Activated CD4-positive, alpha-beta T cell treated with anti-CD3 and anti-CD28 coated beads, Interleukin-10, Interleukin-2, amounts not matched to agents 100 ng/mL and 50 ng/mL, durations not matched to agents 16 hours and 8 hours (primary cell): ENCODE data around the gene KLLN.
"Not testable (repeated sequence)": the region's sequence is repeated elsewhere in the genome, so short reads cannot be mapped to it uniquely, and the experiment has no call there.

Experiments used
- DNase-seq: peaks from one replicate; pipeline ENCODE4 v3.0.0-alpha.2; 2020

KLLN gene, protein sequence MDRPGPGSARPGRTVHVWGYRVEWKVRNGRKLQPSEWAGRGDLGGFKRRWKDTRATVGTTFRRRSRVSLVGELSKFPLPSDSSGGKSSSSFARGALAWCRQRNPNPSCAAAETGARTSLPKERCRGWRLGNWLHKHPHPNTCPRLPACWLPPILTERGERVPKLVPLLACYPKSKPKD

DNA sequence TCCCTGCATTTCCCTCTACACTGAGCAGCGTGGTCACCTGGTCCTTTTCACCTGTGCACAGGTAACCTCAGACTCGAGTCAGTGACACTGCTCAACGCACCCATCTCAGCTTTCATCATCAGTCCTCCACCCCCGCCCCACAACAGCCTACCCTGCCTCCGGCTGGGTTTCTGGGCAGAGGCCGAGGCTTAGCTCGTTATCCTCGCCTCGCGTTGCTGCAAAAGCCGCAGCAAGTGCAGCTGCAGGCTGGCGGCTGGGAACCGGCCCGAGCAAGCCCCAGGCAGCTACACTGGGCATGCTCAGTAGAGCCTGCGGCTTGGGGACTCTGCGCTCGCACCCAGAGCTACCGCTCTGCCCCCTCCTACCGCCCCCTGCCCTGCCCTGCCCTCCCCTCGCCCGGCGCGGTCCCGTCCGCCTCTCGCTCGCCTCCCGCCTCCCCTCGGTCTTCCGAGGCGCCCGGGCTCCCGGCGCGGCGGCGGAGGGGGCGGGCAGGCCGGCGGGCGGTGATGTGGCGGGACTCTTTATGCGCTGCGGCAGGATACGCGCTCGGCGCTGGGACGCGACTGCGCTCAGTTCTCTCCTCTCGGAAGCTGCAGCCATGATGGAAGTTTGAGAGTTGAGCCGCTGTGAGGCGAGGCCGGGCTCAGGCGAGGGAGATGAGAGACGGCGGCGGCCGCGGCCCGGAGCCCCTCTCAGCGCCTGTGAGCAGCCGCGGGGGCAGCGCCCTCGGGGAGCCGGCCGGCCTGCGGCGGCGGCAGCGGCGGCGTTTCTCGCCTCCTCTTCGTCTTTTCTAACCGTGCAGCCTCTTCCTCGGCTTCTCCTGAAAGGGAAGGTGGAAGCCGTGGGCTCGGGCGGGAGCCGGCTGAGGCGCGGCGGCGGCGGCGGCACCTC, at the start of gene KLLN, which contains the start of gene PTEN:
Gene KLLN (minus strand): TSS at position 481 of the 891 bp plus-strand sequence. CDS start 1,046 bp downstream, outside the sequence.
Gene PTEN (plus strand): TSS at position 573 of the 891 bp plus-strand sequence. CDS start 845 bp downstream, outside the sequence.
- peak; percentile 88 for DNase-seq

DNA sequence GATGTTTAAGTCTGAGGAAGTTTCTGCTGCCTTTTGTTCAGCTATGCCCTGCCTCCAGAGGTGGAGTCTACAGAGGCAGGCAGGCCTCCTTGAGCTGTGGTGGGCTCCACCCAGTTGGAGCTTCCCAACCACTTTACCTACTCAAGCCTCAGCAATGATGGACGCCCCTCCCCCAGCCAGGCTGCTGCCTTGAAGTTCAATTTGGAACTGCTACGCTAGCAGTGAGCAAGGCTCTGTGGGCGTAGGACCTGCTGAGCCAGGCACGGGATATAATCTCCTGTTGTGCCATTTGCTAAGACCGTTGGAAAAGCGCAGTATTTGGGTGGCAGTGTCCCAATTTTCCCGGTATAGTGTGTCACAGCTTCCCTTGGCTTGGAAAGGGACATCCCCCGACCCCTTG, 40.1 kb upstream of the KLLN start:
- DNase-seq = not testable (repeated sequence)

DNA sequence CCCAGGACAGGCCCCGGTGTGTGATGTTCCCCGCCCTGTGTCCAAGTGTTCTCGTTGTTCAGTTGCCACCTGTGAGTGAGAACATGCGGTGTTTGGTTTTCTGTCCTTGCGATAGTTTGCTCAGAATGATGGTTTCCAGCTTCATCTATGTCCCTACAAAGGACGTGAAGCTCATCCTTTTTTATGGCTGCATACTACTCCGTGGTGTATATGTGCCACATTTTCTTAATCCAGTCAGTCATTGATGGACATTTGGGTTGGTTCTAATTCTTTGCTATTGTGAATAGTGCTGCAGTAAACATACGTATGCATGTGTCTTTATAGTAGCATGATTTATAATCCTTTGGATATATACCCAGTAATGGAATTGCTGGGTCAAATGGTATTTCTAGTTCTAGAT, 34.6 kb upstream of the KLLN start:
- not testable (repeated sequence) for DNase-seq

DNA sequence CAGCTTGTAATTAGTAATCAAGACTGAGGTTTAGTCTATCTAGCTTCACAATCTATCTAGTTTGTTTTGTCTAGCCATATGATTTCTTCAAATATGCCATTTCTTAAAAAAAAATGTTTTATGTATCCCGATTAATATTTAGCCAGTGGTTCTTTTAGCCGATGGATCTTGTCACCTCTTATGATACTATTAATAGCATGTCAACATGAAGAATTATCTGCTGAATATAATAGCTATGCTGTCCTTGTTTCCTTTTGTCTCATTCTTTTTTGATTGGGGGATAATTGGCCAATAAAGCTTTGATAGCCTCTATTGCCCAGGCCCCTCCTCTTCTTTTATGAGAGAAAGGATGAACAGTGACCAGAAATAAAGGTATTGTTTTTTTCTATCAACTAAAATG, 32.9 kb upstream of the KLLN start:
- no peak for DNase-seq

DNA sequence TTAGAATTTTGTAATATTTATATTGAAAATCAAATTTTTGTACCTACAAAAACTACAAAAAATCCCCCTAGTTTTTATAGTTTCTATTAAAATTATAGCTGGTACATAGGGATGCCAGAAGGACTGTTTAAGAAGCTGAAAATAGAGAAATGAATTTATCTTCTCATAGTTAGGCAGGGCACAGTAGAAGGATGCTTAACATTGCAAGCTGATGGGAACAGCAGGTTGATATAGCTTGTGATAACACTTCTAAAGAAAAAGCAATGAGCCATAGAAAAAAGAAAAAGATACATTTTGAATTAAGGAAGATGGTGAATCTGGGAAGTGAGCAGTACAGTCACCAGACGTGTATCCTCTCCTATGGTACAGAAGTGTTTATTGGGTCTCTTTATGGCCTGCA, 32.1 kb upstream of the KLLN start:
- no peak for DNase-seq

DNA sequence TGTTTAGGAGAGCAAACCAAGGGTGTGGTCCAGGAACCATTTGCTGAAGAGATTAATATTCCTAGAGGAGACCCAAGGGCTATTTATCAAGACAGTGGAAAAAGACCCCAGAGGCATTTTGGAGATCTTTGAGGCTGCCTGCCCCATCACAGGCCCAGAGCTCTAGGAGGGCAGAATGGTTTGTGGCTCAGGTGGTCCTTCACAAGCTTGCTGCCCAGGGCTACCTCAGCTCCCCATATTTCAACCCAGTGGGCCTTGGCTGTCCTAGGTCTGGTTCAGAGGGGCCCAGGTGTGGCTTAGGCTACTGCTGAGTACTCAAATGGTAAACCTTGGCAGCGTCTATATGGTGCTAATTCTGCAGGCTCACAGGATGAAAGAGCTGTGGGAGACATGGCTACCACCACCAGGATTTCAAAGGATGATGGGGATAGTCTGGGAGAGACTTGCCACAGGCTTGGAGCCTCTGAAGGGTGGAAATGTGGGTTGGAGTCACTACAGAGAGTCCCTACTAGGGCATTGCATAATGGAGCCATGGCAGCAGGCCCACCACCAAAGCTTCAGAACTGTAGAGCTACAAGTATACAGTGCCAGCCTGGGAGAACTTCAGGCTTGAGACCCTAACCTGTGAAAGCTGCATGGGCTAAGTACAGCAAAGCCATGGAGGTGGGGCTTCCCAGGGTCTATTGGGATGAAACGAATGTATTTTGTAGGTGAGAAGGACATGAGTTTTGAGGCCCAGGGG, 24.4 kb upstream of the KLLN start:
- no peak for DNase-seq

DNA sequence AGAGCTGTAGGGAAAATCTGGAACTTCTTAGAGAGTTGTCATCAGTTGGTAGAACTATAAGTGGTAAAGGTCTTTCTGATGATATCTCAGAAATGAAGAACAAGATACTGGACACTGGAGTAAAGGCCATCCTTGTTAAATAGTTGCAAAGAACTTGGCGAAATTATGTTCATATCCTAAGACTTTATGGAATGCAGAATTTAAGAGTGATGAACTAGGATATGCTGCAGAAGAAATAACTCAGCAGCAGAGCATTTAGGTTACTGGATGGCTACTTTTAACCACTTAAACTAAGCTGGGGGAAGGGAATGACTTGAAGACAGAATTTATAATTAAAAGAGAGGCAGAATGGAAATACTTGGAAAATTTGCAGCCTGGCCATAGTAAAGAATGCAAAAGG, 23.8 kb upstream of the KLLN start:
- DNase-seq = no peak

DNA sequence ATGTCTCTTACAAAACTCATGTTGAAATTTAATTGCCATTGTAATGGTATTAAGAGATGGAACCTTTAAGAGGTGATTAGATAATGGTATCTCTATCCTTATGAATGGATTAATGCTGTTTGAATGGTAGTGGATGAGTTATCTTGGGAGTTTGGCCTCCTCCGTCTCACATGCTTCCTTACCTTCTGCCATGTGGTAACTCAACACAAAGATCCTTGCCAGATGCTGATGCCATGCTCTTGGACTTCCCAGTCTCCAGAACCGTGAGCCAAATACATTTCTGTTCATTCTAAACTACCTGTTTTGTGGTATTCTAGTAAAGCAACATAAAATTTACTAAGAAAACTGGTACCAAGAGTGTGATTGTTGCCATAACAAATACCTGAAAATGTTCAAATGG, 23.3 kb upstream of the KLLN start:
- no peak for DNase-seq

DNA sequence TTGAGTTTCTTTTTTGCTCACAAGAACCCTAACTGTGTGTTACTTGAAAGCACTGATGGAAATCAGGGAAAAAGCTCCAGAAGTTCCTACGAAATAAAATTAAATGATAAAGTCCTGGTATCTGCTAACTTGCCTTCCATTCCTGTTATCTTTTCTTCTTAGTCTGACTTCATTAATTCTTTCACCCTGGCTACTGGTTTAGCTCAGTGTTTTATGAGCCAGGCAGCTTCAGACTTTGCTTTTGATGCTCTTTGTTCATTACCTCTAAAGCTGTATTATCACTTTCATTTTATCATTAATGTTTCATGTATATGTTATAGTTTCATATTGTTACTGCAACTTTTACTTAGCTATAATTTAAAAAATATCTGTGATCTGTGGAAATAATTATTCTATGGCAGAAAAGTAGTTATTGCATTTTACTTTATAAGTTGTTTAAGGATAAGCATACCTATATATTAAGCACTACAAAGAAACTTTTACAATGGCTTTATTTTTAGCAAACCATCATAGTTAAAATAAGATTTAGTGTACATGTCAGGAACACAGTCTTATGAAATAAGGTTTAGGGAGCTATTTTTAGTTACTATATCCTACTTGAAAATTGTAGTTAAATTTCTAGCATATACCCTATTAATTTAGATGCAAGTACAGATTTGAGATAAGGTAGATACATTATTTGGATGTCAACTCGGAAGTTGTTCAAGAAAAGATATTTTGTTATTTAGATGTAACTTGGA, 19.4 kb upstream of the KLLN start:
- no peak for DNase-seq

DNA sequence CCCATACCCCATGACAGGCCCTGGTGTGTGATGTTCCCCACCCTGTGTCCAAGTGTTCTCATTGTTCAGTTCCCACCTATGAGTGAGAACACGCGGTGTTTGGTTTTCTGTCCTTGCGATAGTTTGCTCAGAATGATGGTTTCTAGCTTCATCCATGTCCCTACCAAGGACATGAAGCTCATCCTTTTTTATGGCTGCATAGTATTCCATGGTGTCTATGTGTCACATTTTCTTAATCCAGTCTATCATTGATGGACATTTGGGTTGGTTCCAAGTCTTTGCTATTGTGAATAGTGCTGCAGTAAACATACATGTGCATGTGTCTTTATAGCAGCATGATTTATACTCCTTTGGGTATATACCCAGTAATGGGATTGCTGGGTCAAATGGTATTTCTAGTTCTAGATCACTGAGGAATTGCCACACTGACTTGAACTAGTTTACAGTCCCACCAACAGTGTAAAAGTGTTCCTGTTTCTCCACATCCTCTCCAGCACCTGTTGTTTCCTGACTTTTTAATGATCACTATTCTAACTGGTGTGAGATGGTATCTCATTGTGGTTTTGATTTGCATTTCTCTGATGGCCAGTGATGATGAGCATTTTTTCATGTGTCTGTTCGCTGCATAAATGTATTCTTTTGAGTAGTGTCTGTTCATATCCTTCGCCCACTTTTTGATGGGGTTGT, 18.2 kb upstream of the KLLN start:
- DNase-seq = not testable (repeated sequence)

DNA sequence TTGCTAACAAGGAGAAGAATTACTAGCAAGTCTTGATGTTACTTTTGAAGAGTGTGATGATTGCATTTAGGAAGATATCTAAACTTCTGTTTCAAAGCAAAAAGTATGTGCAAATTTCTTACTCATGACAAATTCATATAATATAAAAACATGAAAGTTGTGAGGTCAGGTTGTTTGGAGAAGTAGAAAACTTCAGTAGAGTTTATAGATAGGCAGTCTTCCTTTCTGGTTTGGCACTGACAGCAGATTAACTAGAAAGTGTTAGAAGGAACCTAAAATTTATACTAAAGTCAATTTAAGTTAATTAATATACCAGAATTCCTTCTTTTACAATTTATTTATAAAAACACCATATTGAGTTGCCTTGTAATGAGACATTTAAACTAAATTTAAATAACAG, 17.0 kb upstream of the KLLN start:
- no peak for DNase-seq

DNA sequence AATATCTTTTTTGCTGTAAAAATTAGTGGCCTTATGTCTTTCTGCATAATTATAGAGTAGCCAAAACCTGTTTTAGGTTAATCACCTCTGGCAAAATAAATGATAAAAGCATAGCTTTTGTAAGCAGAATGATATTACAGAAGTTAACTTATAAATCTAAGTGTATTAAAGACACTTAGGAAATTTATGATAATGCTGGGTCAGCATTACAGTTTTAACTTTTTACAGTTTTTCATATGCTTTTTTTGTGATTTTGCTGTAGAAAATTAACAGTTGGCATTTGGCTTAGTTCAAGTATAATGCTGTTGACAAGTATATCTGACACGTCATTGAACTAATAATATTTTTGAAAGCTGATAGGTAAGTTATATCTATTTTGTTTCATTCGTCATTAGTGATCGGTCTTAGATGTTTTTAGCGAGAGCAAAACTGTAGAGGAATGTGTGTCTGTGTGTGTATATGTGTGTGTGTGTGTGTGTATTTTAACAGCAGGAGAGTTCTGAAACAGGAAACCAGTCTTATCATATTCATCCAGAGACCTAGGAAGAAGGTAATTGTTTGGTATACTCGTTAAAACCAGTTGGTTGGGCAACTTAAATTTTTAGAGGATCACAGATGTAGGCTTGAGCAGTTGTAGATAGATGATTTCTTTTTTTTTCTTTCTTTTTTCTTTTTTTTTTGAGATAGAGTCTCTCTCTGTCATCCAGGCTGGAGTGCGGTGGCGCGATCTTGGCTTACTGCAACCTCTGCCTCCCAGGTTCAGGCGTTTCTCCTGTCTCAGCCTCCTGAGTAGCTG, 15.5 kb upstream of the KLLN start:
- no peak for DNase-seq

DNA sequence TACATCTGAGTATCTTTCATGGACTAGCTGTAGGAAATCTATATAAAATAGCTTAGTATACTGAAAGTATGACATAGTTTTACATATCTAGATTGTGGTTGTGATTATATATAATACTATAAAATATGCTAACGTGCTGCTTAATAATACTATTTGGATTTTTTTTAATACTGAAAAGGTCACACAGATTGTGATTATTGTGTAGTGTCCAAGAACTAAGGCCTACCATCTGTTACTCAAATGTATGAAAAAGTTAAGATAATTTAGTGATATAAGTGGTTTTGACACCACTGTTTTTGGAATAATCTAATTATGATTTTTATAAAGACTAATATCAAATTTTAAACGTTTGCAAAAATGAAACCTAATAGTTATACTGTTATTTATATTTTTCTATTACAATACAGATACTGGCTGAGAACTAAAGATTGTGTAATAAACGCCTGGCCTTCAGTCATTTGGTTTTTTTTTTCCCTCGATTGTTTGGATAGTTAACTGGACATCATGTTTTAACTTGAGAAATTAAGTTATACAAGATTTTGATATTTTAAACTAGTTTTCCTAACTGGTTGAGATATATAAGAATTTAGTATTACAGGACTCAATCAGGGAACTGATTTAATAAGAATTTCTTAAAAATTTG, 12.7 kb upstream of the KLLN start:
- DNase-seq = no peak

DNA sequence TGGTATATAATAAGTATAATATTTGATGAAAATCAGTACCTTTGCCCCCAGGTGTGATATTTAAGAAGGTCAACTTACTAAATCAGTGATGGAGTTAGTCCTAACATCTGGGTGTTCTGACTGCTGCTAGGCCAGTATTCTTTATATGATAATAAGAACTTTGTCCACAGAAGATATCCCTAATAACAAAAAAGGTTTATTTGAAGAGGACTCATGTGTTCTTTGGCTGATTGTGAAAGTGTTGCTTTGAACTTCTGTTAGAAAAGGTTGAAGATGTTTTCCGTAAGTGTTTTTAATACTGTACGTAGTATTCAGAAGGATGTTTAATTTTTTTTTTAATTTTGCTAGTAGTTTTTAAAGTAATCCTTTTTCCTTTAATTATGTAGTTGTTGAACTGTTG, 10.3 kb upstream of the KLLN start:
- no peak for DNase-seq

DNA sequence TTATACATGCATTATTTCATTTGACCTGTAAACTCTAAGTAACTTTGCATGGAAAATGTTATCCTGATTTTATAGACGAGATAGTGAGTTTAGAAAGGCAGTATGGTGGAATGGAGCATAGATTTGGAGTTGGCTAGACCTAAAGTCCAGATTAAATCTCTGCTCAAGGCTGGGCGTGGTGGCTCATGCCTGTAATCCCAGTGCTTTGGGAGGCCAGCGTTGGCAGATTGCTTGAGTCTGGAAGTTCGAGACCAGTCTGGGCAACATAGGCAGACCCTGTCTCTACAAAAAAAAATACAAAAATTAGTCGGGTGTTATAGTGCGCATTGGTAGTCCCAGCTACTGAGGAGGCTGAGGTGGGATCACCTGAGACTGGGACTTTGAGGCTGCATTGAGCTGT, 9.5 kb upstream of the KLLN start:
- no peak for DNase-seq

DNA sequence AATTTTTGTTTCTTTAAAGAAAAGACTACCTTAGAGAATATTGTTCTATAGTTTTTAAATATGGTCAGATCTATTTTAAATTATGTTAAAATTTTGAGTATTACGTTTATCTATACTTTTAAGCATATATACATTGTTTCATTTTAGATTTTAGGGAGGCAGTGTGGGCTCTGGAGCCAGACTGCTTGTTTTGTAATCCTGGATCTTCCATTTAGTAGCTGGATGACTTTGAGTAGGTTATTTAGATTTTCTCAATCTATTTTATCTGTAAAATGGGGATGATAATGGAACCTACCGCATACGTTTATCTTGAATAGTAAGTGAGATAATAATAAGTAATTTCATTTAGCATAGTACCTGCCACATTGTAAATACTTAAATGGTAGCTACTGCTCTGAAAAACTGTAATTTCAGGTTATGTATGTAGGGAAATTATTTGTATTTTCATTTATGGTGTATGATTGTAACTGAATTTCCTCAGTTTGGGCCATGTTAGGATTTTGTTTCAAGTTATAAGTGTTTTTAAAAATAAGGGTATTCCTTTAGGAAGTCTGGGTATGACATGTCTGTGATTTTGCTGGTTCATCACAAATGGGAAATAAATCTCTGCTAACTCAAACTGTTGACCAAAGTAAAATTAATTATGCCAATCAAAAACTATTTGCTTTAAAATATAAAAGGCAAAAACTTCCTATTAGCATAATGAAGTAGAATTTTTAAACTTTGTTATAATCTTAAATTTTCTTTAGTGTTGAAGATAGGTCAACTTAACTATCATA, 6.6 kb upstream of the KLLN start:
- no peak for DNase-seq

DNA sequence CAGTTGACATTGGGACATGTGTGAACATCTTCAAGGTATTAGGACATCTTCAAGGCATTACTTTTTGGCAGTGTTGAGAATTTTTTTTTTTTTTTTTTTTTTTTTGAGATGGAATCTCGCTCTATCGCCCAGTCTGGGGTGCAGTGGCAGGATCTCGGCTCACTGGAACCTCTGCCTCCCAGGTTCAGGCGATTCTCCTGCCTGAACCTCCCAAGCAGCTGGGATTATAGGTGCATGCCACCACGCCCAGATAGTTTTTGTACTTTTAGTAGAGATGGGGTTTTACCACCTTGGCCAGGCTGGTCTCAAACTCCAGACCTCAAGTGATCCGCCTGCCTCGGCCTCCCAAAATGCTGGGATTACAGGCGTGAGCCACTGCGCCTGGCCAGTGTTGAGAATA, 5.8 kb upstream of the KLLN start:
- not testable (repeated sequence) for DNase-seq

DNA sequence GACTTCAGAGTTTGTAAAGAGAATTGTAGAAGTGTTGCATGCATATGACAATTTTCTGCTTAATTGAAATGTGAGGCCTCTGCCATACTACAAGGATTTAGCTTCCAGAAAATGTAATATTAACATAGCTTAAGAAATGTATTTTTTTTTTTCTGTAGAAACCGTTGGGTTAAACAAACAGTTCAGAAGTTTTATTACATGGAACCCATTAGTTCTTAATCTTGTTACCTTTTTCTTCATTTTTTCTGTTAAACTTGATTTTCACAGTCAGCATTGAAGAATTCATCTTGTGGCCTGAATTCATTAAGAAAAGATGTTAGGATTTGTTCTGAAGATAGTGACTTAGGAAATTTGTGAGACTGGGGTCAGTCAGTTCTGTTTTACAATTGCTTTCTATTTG, 4.9 kb upstream of the KLLN start:
- DNase-seq = no peak

DNA sequence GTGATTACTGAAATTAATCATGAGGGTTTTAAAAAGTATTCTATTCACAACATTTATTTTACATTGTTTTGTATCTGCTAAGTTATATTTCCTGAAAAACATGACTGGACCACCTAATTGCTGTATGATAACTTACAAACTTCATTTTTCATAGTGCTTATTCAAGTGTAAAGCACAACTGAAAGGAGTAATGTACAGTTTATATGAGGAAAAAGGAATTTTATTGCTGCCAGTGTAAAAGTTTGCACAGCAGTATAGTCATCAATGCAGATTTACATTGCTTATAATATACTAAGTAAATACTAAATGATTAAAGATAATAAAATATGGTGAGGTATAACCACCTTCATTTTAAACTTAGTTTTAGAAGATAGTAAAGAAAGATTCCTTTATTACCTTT, 4.1 kb upstream of the KLLN start:
- no peak for DNase-seq

DNA sequence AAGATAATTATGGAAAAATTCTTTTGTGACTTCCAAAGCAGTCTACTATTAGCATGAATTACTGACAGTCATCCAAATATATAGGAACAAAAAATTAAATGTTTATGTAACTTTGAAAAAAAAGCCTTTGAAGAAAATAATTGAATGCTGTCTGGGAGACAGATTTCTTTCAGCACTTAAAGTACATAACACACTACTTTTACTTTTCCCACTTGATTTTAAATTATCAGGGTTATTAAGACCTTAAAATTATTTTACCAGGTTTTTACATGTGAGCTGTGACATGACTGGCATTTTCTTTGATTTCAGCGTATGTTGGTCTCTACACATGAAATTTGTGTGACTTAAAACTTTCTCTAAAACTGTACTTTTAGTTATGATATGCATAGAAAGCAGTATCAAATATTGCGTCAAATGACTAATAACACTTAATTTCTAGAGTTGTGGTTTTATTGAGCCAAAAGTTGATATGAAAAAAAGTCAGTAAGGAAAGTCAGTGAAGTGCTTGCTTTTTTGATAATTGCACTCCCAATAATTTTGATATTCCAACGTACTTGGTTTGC, 3.2 kb upstream of the KLLN start:
- DNase-seq = peak; percentile 38
